GM23338 (cell line): ENCODE data around the gene HNF1B. TPM values are rescaled to one million over a fixed set of nuclear protein-coding genes. Genes with fewer than 3 reads are reported as not detected.

Source experiments
- ATAC-seq: fragments of 200-7000 bp; cut with Tn5 transposase; 3 replicates; pipeline ENCODE4 v1.9.1; 2020
- DNase-seq: peaks from one replicate; pipeline ENCODE4 v3.0.0-alpha.2; 2015; ENCODE audit warnings: low spot score
- H2AFZ ChIP-seq: fragments of 200-600 bp; sonication (generic); 2 replicates; pipeline ENCODE4 v1.8.0; 2016; ENCODE audit warnings: antibody characterized with exemption, mild to moderate bottlenecking, moderate library complexity
- H3F3A ChIP-seq: fragments of 200-600 bp; sonication (generic); replicated peaks from 2 replicates; pipeline ENCODE4 v1.8.0; 2017; ENCODE audit warnings: antibody characterized with exemption, mixed run types, low read depth
- H3K27ac ChIP-seq: fragments of 200-600 bp; sonication (generic); 2 replicates; pipeline ENCODE4 v1.6.1; 2016; ENCODE audit warnings: low read depth
- H3K27me3 ChIP-seq: fragments of 200-600 bp; sonication (generic); 2 replicates; pipeline ENCODE4 v1.8.0; 2016; ENCODE audit warnings: mild to moderate bottlenecking, mixed run types, moderate library complexity; ENCODE audit not compliant: insufficient read depth
- H3K36me3 ChIP-seq: fragments of 200-600 bp; sonication (generic); 2 replicates; pipeline ENCODE4 v1.8.0; 2016; ENCODE audit warnings: mild to moderate bottlenecking; ENCODE audit not compliant: insufficient read depth
- H3K4me1 ChIP-seq: fragments of 200-600 bp; sonication (generic); 2 replicates; pipeline ENCODE4 v1.8.0; 2016; ENCODE audit warnings: mild to moderate bottlenecking, moderate library complexity; ENCODE audit not compliant: insufficient read depth
- H3K4me2 ChIP-seq: fragments of 200-600 bp; sonication (generic); 2 replicates; pipeline ENCODE4 v1.7.1; 2017; ENCODE audit warnings: mixed run types
- H3K4me3 ChIP-seq: fragments of 200-600 bp; sonication (generic); 2 replicates; pipeline ENCODE4 v1.6.1; 2016; ENCODE audit warnings: mixed run types
- H3K79me2 ChIP-seq: fragments of 200-600 bp; sonication (generic); replicated peaks from 2 replicates; pipeline ENCODE4 v1.8.0; 2017; ENCODE audit warnings: mild to moderate bottlenecking; ENCODE audit not compliant: insufficient read depth
- H3K9me2 ChIP-seq: fragments of 200-600 bp; sonication (generic); 2 replicates; pipeline ENCODE4 v1.8.0; 2017; ENCODE audit not compliant: insufficient read depth
- H4K20me1 ChIP-seq: fragments of 200-600 bp; sonication (generic); replicated peaks from 2 replicates; pipeline ENCODE4 v1.8.0; 2017; ENCODE audit warnings: mild to moderate bottlenecking; ENCODE audit not compliant: insufficient read depth
- H3K27ac Mint-ChIP-seq: 2 replicates; pipeline ENCODE4 v1.8.0; 2020; ENCODE audit warnings: inconsistent platforms, mild to moderate bottlenecking, moderate library complexity, mixed read lengths
- H3K27me3 Mint-ChIP-seq: 3 replicates; pipeline ENCODE4 v1.8.0; 2022; ENCODE audit warnings: low read depth, mild to moderate bottlenecking, moderate library complexity, mixed read lengths, inconsistent platforms; ENCODE audit not compliant: insufficient read depth, poor library complexity
- H3K36me3 Mint-ChIP-seq: 3 replicates; pipeline ENCODE4 v1.8.0; 2021; ENCODE audit warnings: low read depth, mild to moderate bottlenecking, inconsistent platforms, moderate library complexity, mixed read lengths
- H3K4me1 Mint-ChIP-seq: 3 replicates; pipeline ENCODE4 v1.8.0; 2020; ENCODE audit warnings: mild to moderate bottlenecking, inconsistent platforms, mixed read lengths
- H3K4me3 Mint-ChIP-seq: 3 replicates; pipeline ENCODE4 v1.8.0; 2021; ENCODE audit warnings: moderate library complexity, mild to moderate bottlenecking, inconsistent platforms, mixed read lengths
- H3K9me3 Mint-ChIP-seq: 3 replicates; pipeline ENCODE4 v1.8.0; 2020; ENCODE audit warnings: moderate library complexity, mild to moderate bottlenecking, inconsistent platforms, mixed read lengths
- CREB1 ChIP-seq: fragments of 250-450 bp; sonication (Bioruptor Pico); IDR thresholded peaks from 2 replicates; pipeline ENCODE4 v1.5.0; 2020; ENCODE audit warnings: low read depth, mild to moderate bottlenecking, moderate library complexity
- EZH2 ChIP-seq: fragments of 200-600 bp; sonication (generic); IDR thresholded peaks from one replicate; pipeline ENCODE4 v1.8.0; 2017; ENCODE audit warnings: antibody characterized with exemption, mild to moderate bottlenecking, low read depth; ENCODE audit not compliant: unreplicated experiment
- EZH2phosphoT487 ChIP-seq: fragments of 200-600 bp; sonication (generic); IDR thresholded peaks from one replicate; pipeline ENCODE4 v1.8.1; 2018; ENCODE audit warnings: antibody characterized with exemption; ENCODE audit not compliant: unreplicated experiment
- JUNB ChIP-seq: IDR thresholded peaks from one replicate; pipeline ENCODE4 v1.6.1; 2016; ENCODE audit warnings: antibody characterized with exemption; ENCODE audit not compliant: unreplicated experiment
- NANOG ChIP-seq: IDR thresholded peaks from 2 replicates; pipeline ENCODE4 v1.6.1; 2016; ENCODE audit warnings: antibody characterized with exemption, borderline replicate concordance
- POLR2AphosphoS5 ChIP-seq: IDR thresholded peaks from 2 replicates; pipeline ENCODE4 v1.6.1; 2016; ENCODE audit warnings: antibody characterized with exemption, low read depth
- STAT1 ChIP-seq: IDR thresholded peaks from one replicate; pipeline ENCODE4 v1.6.1; 2016; ENCODE audit warnings: antibody characterized with exemption; ENCODE audit not compliant: unreplicated experiment
- ZNF114 ChIP-seq: fragments of 250-450 bp; sonication (Bioruptor Pico); IDR thresholded peaks from 2 replicates; pipeline ENCODE4 v1.5.0; 2020; ENCODE audit warnings: mild to moderate bottlenecking, moderate library complexity
- ZNF331 ChIP-seq: fragments of 250-450 bp; sonication (Bioruptor Pico); IDR thresholded peaks from 2 replicates; pipeline ENCODE4 v1.5.0; 2020; ENCODE audit warnings: low read depth, mild to moderate bottlenecking, moderate library complexity
- polyA plus RNA-seq: library from polyadenylated mRNA; unstranded; fragments of >200 nt; fragmentation: Nextera tagmentation; extraction: Ambion mirVana; gene quantifications from 2 replicates; pipeline ENCODE4 v1.2.1, GENCODE V29; 2016
- total RNA-seq: library from RNA; depleted of rRNA; stranded (reverse); fragments of >200 nt; shearing (Covaris generic); gene quantifications from 2 replicates; pipeline ENCODE4 v1.2.3, GENCODE V29; 2014
- TF ChIP-seq, protein P1 (sequence below): IDR thresholded peaks from one replicate; pipeline ENCODE4 v1.6.1; 2018; ENCODE audit warnings: antibody characterized with exemption; ENCODE audit not compliant: unreplicated experiment
- TF ChIP-seq, protein P2 (sequence below), 2 experiments: fragments of 200-600 bp in 1 of 2; sonication (generic) in 1 of 2; conservative IDR thresholded peaks; 2 replicates each; pipeline versions ENCODE4 v1.5.1 to v1.6.1; 2016 to 2017; ENCODE audit warnings: antibody characterized with exemption in 2 of 2, low read depth in 2 of 2, mild to moderate bottlenecking in 2 of 2, moderate library complexity in 1 of 2
- TF ChIP-seq, protein P3 (sequence below): fragments of 250-450 bp; sonication (Bioruptor Pico); IDR thresholded peaks from 2 replicates; pipeline ENCODE4 v1.5.0; 2020; ENCODE audit warnings: mild to moderate bottlenecking, moderate library complexity
- TF ChIP-seq, protein P4 (sequence below): IDR thresholded peaks from 2 replicates; pipeline ENCODE4 v1.6.1; 2016; ENCODE audit warnings: antibody characterized with exemption

The HNF1B gene
- total and polyA plus RNA-seq, 2 experiments from 2014 or later, result 0.07 to 0.19 TPM

DNA sequence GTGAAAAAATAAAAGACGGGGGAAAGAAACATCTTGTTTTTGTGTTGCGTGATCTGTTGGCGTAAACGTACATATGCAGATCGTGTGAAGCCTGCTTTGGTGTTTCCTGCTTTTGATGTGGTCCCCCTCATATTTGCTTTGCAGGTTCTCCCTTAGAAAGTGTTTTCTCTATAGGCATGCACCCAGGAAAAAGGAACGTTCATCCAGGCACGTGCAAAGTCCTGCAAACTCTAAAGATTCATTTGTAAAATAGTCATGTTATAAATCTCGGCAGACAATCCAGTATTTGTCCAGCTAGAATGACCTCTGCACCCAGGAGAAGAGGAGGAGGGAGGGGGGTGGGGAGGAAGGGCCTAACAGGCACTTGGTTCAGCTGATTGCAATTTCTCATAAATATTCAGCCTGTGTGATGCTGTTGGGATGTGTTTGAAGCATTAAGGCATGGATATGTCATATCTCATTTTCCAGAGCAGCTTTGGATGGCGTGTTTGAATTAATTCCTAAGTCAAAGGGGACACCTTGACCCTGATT is 61.3 kb downstream of the HNF1B start:
- Histone ChIP-seq H3K27ac (no peak overlapping the region), H4K20me1 (no peaks in the 10 kb centered on the region), H3F3A (no peaks in the 10 kb centered on the region), H3K79me2 (no peaks in the 10 kb centered on the region), H3K27me3 (no peaks in the 10 kb centered on the region), H3K4me3 (no peak overlapping the region), H3K9me2 (no peaks in the 10 kb centered on the region), H3K4me1 (no peaks in the 10 kb centered on the region), H3K4me2 (no peak overlapping the region), H2AFZ (no peak overlapping the region), H3K36me3 (no peaks in the 10 kb centered on the region)
- ATAC-seq (no peak), DNase-seq (no peak)
- H3K27ac Mint-ChIP-seq, result no peak overlapping the region
- H3K4me1 Mint-ChIP-seq, result no peaks in the 10 kb centered on the region
- no peak overlapping the region for H3K4me3 Mint-ChIP-seq
- TF ChIP-seq, protein P1, sequence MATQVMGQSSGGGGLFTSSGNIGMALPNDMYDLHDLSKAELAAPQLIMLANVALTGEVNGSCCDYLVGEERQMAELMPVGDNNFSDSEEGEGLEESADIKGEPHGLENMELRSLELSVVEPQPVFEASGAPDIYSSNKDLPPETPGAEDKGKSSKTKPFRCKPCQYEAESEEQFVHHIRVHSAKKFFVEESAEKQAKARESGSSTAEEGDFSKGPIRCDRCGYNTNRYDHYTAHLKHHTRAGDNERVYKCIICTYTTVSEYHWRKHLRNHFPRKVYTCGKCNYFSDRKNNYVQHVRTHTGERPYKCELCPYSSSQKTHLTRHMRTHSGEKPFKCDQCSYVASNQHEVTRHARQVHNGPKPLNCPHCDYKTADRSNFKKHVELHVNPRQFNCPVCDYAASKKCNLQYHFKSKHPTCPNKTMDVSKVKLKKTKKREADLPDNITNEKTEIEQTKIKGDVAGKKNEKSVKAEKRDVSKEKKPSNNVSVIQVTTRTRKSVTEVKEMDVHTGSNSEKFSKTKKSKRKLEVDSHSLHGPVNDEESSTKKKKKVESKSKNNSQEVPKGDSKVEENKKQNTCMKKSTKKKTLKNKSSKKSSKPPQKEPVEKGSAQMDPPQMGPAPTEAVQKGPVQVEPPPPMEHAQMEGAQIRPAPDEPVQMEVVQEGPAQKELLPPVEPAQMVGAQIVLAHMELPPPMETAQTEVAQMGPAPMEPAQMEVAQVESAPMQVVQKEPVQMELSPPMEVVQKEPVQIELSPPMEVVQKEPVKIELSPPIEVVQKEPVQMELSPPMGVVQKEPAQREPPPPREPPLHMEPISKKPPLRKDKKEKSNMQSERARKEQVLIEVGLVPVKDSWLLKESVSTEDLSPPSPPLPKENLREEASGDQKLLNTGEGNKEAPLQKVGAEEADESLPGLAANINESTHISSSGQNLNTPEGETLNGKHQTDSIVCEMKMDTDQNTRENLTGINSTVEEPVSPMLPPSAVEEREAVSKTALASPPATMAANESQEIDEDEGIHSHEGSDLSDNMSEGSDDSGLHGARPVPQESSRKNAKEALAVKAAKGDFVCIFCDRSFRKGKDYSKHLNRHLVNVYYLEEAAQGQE, result no peak
- TF ChIP-seq STAT1 (no peak), JUNB (no peak), ZNF331 (CRISPR knock-in tag) (no peak), CREB1 (CRISPR knock-in tag) (no peak), ZNF114 (CRISPR knock-in tag) (no peak), POLR2AphosphoS5 (no peak), EZH2phosphoT487 (no peak), NANOG (no peak), EZH2 (no peak)
- TF ChIP-seq, protein P2, sequence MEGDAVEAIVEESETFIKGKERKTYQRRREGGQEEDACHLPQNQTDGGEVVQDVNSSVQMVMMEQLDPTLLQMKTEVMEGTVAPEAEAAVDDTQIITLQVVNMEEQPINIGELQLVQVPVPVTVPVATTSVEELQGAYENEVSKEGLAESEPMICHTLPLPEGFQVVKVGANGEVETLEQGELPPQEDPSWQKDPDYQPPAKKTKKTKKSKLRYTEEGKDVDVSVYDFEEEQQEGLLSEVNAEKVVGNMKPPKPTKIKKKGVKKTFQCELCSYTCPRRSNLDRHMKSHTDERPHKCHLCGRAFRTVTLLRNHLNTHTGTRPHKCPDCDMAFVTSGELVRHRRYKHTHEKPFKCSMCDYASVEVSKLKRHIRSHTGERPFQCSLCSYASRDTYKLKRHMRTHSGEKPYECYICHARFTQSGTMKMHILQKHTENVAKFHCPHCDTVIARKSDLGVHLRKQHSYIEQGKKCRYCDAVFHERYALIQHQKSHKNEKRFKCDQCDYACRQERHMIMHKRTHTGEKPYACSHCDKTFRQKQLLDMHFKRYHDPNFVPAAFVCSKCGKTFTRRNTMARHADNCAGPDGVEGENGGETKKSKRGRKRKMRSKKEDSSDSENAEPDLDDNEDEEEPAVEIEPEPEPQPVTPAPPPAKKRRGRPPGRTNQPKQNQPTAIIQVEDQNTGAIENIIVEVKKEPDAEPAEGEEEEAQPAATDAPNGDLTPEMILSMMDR (conservative IDR thresholded peaks at IDR 0.05; ENCODE audit: low read depth in 2 of 2), result no peak
- TF ChIP-seq, protein P3, sequence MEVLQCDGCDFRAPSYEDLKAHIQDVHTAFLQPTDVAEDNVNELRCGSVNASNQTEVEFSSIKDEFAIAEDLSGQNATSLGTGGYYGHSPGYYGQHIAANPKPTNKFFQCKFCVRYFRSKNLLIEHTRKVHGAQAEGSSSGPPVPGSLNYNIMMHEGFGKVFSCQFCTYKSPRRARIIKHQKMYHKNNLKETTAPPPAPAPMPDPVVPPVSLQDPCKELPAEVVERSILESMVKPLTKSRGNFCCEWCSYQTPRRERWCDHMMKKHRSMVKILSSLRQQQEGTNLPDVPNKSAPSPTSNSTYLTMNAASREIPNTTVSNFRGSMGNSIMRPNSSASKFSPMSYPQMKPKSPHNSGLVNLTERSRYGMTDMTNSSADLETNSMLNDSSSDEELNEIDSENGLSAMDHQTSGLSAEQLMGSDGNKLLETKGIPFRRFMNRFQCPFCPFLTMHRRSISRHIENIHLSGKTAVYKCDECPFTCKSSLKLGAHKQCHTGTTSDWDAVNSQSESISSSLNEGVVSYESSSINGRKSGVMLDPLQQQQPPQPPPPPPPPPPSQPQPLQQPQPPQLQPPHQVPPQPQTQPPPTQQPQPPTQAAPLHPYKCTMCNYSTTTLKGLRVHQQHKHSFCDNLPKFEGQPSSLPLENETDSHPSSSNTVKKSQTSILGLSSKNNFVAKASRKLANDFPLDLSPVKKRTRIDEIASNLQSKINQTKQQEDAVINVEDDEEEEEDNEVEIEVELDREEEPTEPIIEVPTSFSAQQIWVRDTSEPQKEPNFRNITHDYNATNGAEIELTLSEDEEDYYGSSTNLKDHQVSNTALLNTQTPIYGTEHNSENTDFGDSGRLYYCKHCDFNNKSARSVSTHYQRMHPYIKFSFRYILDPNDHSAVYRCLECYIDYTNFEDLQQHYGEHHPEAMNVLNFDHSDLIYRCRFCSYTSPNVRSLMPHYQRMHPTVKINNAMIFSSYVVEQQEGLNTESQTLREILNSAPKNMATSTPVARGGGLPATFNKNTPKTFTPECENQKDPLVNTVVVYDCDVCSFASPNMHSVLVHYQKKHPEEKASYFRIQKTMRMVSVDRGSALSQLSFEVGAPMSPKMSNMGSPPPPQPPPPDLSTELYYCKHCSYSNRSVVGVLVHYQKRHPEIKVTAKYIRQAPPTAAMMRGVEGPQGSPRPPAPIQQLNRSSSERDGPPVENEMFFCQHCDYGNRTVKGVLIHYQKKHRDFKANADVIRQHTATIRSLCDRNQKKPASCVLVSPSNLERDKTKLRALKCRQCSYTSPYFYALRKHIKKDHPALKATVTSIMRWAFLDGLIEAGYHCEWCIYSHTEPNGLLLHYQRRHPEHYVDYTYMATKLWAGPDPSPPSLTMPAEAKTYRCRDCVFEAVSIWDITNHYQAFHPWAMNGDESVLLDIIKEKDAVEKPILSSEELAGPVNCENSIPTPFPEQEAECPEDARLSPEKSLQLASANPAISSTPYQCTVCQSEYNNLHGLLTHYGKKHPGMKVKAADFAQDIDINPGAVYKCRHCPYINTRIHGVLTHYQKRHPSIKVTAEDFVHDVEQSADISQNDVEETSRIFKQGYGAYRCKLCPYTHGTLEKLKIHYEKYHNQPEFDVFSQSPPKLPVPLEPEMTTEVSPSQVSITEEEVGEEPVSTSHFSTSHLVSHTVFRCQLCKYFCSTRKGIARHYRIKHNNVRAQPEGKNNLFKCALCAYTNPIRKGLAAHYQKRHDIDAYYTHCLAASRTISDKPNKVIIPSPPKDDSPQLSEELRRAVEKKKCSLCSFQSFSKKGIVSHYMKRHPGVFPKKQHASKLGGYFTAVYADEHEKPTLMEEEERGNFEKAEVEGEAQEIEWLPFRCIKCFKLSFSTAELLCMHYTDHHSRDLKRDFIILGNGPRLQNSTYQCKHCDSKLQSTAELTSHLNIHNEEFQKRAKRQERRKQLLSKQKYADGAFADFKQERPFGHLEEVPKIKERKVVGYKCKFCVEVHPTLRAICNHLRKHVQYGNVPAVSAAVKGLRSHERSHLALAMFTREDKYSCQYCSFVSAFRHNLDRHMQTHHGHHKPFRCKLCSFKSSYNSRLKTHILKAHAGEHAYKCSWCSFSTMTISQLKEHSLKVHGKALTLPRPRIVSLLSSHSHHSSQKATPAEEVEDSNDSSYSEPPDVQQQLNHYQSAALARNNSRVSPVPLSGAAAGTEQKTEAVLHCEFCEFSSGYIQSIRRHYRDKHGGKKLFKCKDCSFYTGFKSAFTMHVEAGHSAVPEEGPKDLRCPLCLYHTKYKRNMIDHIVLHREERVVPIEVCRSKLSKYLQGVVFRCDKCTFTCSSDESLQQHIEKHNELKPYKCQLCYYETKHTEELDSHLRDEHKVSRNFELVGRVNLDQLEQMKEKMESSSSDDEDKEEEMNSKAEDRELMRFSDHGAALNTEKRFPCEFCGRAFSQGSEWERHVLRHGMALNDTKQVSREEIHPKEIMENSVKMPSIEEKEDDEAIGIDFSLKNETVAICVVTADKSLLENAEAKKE, result no peak
- TF ChIP-seq, protein P4, sequence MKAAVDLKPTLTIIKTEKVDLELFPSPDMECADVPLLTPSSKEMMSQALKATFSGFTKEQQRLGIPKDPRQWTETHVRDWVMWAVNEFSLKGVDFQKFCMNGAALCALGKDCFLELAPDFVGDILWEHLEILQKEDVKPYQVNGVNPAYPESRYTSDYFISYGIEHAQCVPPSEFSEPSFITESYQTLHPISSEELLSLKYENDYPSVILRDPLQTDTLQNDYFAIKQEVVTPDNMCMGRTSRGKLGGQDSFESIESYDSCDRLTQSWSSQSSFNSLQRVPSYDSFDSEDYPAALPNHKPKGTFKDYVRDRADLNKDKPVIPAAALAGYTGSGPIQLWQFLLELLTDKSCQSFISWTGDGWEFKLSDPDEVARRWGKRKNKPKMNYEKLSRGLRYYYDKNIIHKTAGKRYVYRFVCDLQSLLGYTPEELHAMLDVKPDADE, result no peak
- H3K9me3 Mint-ChIP-seq, result peaks cover 2% of the 10 kb centered on the region; the same call in 2 of the 3 replicates
- no peaks in the 10 kb centered on the region for H3K36me3 Mint-ChIP-seq
- no peaks in the 10 kb centered on the region for H3K27me3 Mint-ChIP-seq
